Caco-2 (cell line): ENCODE results near the gene POGZ. TPM values are rescaled to one million over a fixed set of nuclear protein-coding genes. Genes with fewer than 3 reads are reported as not detected.

Experiments used
- BruUV-seq: library from RNA; stranded (reverse); fragments of 400-500 nt; replicated peaks from 2 replicates; lab custom pipeline; 2021; lab: Mats Ljungman, UMichigan
- CTCF ChIA-PET: fragments of 300-600 bp; sonication (Branson Sonifier 250); formaldehyde crosslinking; loops from one replicate; lab custom pipeline; 2022; ENCODE audit warnings: antibody characterized with exemption; lab: Charles Lee
- POLR2A ChIA-PET: fragments of 300-600 bp; sonication (Branson Sonifier 250); formaldehyde crosslinking; loops from one replicate; lab custom pipeline; 2022; ENCODE audit warnings: antibody characterized with exemption; lab: Charles Lee
- DNase-seq, 2 experiments: peaks; one replicate each; pipeline versions ENCODE4 v3.0.0 to v3.0.0-alpha.2; 2020 to 2022
- H3K27me3 ChIP-seq: replicated peaks from 2 replicates; pipeline ENCODE4 v1.6.0; 2011; ENCODE audit warnings: low read length; ENCODE audit not compliant: control insufficient read depth, insufficient read depth
- H3K36me3 ChIP-seq: 2 replicates; pipeline ENCODE4 v1.5.1; 2011; ENCODE audit warnings: low read length; ENCODE audit not compliant: control insufficient read depth, insufficient read depth
- H3K4me1 ChIP-seq: fragments of 250-450 bp; sonication (Bioruptor Pico); 2 replicates; pipeline ENCODE4 v1.5.1; 2020; ENCODE audit warnings: mild to moderate bottlenecking
- H3K4me3 ChIP-seq: 2 replicates; pipeline ENCODE4 v1.5.1; 2011; ENCODE audit warnings: low read depth, mild to moderate bottlenecking, control low read depth, low read length
- H3K9me3 ChIP-seq: fragments of 250-450 bp; sonication (Bioruptor Pico); 2 replicates; pipeline ENCODE4 v1.5.1; 2020; ENCODE audit warnings: mild to moderate bottlenecking, moderate library complexity
- H3K27ac Mint-ChIP-seq: one replicate; pipeline ENCODE4 v1.8.0; 2022; ENCODE audit warnings: mixed read lengths; ENCODE audit not compliant: unreplicated experiment
- H3K27me3 Mint-ChIP-seq: one replicate; pipeline ENCODE4 v1.8.0; 2022; ENCODE audit warnings: mixed read lengths; ENCODE audit not compliant: insufficient read depth, unreplicated experiment
- H3K36me3 Mint-ChIP-seq: one replicate; pipeline ENCODE4 v1.8.0; 2022; ENCODE audit warnings: mild to moderate bottlenecking, mixed read lengths; ENCODE audit not compliant: insufficient read depth, unreplicated experiment
- H3K4me1 Mint-ChIP-seq: one replicate; pipeline ENCODE4 v1.8.0; 2022; ENCODE audit warnings: low read depth, mixed read lengths; ENCODE audit not compliant: unreplicated experiment
- H3K4me3 Mint-ChIP-seq: one replicate; pipeline ENCODE4 v1.8.0; 2022; ENCODE audit warnings: mild to moderate bottlenecking, moderate library complexity, mixed read lengths; ENCODE audit not compliant: unreplicated experiment
- H3K9me3 Mint-ChIP-seq: one replicate; pipeline ENCODE4 v1.8.0; 2022; ENCODE audit warnings: mixed read lengths; ENCODE audit not compliant: unreplicated experiment
- CTCF ChIP-seq, 2 experiments: fragments of 200-600 bp in 1 of 2; IDR thresholded peaks; 1 replicate in 1 of 2; 2 replicates in 1 of 2; pipeline versions ENCODE4 v1.5.1 to v1.8.0; 2011 to 2022; ENCODE audit warnings: antibody characterized with exemption in 1 of 2, control low read depth in 1 of 2, inconsistent platforms in 1 of 2, low read depth in 1 of 2, low read length in 1 of 2, mild to moderate bottlenecking in 1 of 2, moderate library complexity in 1 of 2; ENCODE audit not compliant: insufficient read depth in 1 of 2, severe bottlenecking in 1 of 2, unreplicated experiment in 1 of 2
- intact Hi-C: fragments of 100-400 bp; cut with micrococcal nuclease; formaldehyde crosslinking; loops from one replicate; pipeline ENCODE4 v1.10.0; 2022; ENCODE audit not compliant: unreplicated experiment
- total RNA-seq: library from RNA; stranded (reverse); gene quantifications from 2 replicates; pipeline ENCODE4 v1.2.3, GENCODE V29; 2022

POGZ gene
- total RNA-seq, 1 experiment from 2014 or later: 80.0 TPM

GRCh38 chr1:151455231-151455630 is 4.1 kb downstream of the POGZ start:
- Mint-ChIP-seq H3K27me3 (no peaks in the 10 kb centered on the region), H3K4me3 (no peak overlapping the region), H3K9me3 (no peaks in the 10 kb centered on the region), H3K36me3 (peaks cover 19% of the 10 kb centered on the region), H3K27ac (no peak overlapping the region), H3K4me1 (no peaks in the 10 kb centered on the region)
- DNase-seq: no peak
- Histone ChIP-seq H3K27me3 (no peaks in the 10 kb centered on the region), H3K36me3 (no peaks in the 10 kb centered on the region), H3K4me3 (no peak overlapping the region), H3K4me1 (peaks cover 16% of the 10 kb centered on the region), H3K9me3 (no peaks in the 10 kb centered on the region)
- BruUV-seq: no TSS peak
- intact Hi-C loops: no loop called here
- CTCF ChIA-PET: no interaction called here
- TF ChIP-seq CTCF (IDR thresholded peaks at IDR 0.05; ENCODE audit: insufficient read depth in 1 of 2, low read depth in 1 of 2, low read length in 1 of 2, severe bottlenecking in 1 of 2, unreplicated experiment in 1 of 2): no peak
- POLR2A ChIA-PET: interaction anchor here (0.6 kb wide), 1 partner anchor 17 kb away, joined by 3 read pairs; no protein-coding TSS in a partner anchor

- no TSS peak for BruUV-seq
- no peak overlapping the region for H3K4me3 ChIP-seq
- H3K27me3 ChIP-seq: no peaks in the 10 kb centered on the region
- Mint-ChIP-seq H3K27me3 (no peaks in the 10 kb centered on the region), H3K4me1 (peaks cover 6% of the 10 kb centered on the region), H3K4me3 (no peak overlapping the region), H3K27ac (no peak overlapping the region), H3K9me3 (no peaks in the 10 kb centered on the region), H3K36me3 (peaks cover 24% of the 10 kb centered on the region)
- ChIA-PET POLR2A (interaction anchor here (0.5 kb wide), 1 partner anchor 11 kb away, joined by 3 read pairs; the partner anchor contains the start of gene POGZ), CTCF (no interaction called here)
- intact Hi-C loops: loop anchor here (10.0 kb wide), 1 partner anchor 237 kb away; no protein-coding TSS in a partner anchor
- TF ChIP-seq CTCF (IDR thresholded peaks at IDR 0.05; ENCODE audit: insufficient read depth in 1 of 2, low read depth in 1 of 2, low read length in 1 of 2, severe bottlenecking in 1 of 2, unreplicated experiment in 1 of 2): no peak
- peaks cover 5% of the 10 kb centered on the region; the same call in 1 of the 2 replicates for H3K4me1 ChIP-seq
- no peak for DNase-seq
- no peaks in the 10 kb centered on the region for H3K9me3 ChIP-seq
- H3K36me3 ChIP-seq: no peaks in the 10 kb centered on the region
Observed at GRCh38 chr1:151447696-151448095, 11.6 kb downstream of the POGZ start.

GRCh38 chr1:151444783-151445177 is 14.5 kb downstream of the POGZ start:
- H3K4me1 ChIP-seq: peaks cover 5% of the 10 kb centered on the region; the same call in 1 of the 2 replicates
- TF ChIP-seq CTCF (IDR thresholded peaks at IDR 0.05; ENCODE audit: insufficient read depth in 1 of 2, low read depth in 1 of 2, low read length in 1 of 2, severe bottlenecking in 1 of 2, unreplicated experiment in 1 of 2): no peak
- H3K9me3 ChIP-seq: no peaks in the 10 kb centered on the region
- BruUV-seq: no TSS peak
- Mint-ChIP-seq H3K27ac (peak overlapping the region; percentile 70), H3K36me3 (peaks cover 24% of the 10 kb centered on the region), H3K4me1 (peaks cover 6% of the 10 kb centered on the region), H3K4me3 (no peak overlapping the region), H3K9me3 (no peaks in the 10 kb centered on the region), H3K27me3 (no peaks in the 10 kb centered on the region)
- DNase-seq: no peak
- CTCF ChIA-PET: interaction anchor here (1.1 kb wide), 1 partner anchor 95 kb away, joined by 4 read pairs; the partner anchor contains the start of gene TUFT1
- H3K36me3 ChIP-seq: peaks cover 3% of the 10 kb centered on the region
- POLR2A ChIA-PET: interaction anchor here (1.1 kb wide), 1 partner anchor 95 kb away, joined by 6 read pairs; the partner anchor contains the start of gene TUFT1
- H3K4me3 ChIP-seq: no peak overlapping the region
- H3K27me3 ChIP-seq: no peaks in the 10 kb centered on the region
- intact Hi-C loops: loop anchor here (2.0 to 10.0 kb wide), 3 partner anchors 66 to 293 kb away; partner anchors contain the start of gene CGN
